Stimulated activated CD4-positive, alpha-beta T cell treated with anti-CD3 and anti-CD28 coated beads, TNF-alpha, amount 100 ng/mL, for 48 hours (primary cell): ENCODE data around the gene IL26.

ENCODE experiments used
- DNase-seq, 3 donors: peaks; one replicate each; pipeline ENCODE4 v3.0.0-alpha.2; 2020; ENCODE audit warnings: low read depth in 3 of 3

IL26 gene

GRCh38 chr12:68156636-68157035, 69.0 kb downstream of the IL26 start:
- no peak for DNase-seq

- no peak for DNase-seq
These were observed 70.8 kb downstream of the IL26 start for GRCh38 chr12:68154779-68155178.
